Mucosa of rectum (tissue), 2 donors: ENCODE measurements around the gene EVI5.
"Not testable (repeated sequence)": the region's sequence is repeated elsewhere in the genome, so short reads cannot be mapped to it uniquely, and the experiment has no call there.

Experiments
- H3K27ac ChIP-seq, 2 donors: one replicate each; pipeline ENCODE4 v1.7.0; 2013; ENCODE audit warnings: inconsistent platforms in 2 of 2, low read depth in 2 of 2, low read length in 2 of 2
- H3K27me3 ChIP-seq, 2 donors: one replicate each; pipeline ENCODE4 v1.7.0; 2013; ENCODE audit warnings: low read length in 2 of 2; ENCODE audit not compliant: control insufficient read depth in 2 of 2, insufficient read depth in 2 of 2
- H3K36me3 ChIP-seq, 2 donors: one replicate each; pipeline ENCODE4 v1.7.0; 2013; ENCODE audit warnings: low read length in 2 of 2; ENCODE audit not compliant: control insufficient read depth in 2 of 2, insufficient read depth in 2 of 2
- H3K4me1 ChIP-seq, 2 donors: one replicate each; pipeline ENCODE4 v1.7.0; 2013; ENCODE audit warnings: low read length in 2 of 2, mild to moderate bottlenecking in 1 of 2; ENCODE audit not compliant: control insufficient read depth in 2 of 2, insufficient read depth in 2 of 2
- H3K4me3 ChIP-seq, 2 donors: one replicate each; pipeline ENCODE4 v1.7.0; 2013; ENCODE audit warnings: low read length in 2 of 2
- H3K9ac ChIP-seq, 2 donors: one replicate each; pipeline ENCODE4 v1.7.0; 2013; ENCODE audit warnings: low read length in 2 of 2, low read depth in 1 of 2, mild to moderate bottlenecking in 1 of 2
- H3K9me3 ChIP-seq, 2 donors: one replicate each; pipeline ENCODE4 v1.7.0; 2013; ENCODE audit warnings: low read length in 2 of 2; ENCODE audit not compliant: control insufficient read depth in 2 of 2
- donor health status: healthy.
- donor health status: Normal muscosa, but diverticular disease.

The EVI5 gene

DNA sequence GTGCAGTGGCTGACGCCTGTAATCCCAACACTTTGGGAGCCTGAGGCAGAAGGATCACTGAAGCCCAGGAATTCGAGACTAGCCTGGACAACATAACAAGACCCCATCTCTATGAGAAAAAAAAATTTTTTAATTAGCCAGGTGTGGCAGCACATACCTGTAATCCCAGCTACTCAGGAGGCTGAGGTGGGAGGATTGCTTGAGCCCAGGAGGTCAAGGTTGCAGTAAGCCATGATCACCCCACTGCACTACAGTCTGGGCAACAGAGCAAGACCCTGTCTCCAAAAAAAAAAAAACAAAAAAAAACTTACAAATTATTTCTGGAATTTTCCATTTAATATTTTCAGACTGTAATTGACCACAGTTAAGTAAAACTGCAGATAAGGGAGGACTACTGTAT lies 11.2 kb downstream of the EVI5 start:
- not testable (repeated sequence) for H3K27me3 ChIP-seq, H3K9ac ChIP-seq, H3K4me1 ChIP-seq, H3K27ac ChIP-seq, H3K9me3 ChIP-seq, H3K4me3 ChIP-seq, H3K36me3 ChIP-seq

- Histone ChIP-seq H3K4me3 (no peak overlapping the region), H3K9ac (no peak overlapping the region), H3K9me3 (no peaks in the 10 kb centered on the region), H3K27ac (no peak overlapping the region), H3K36me3 (no peaks in the 10 kb centered on the region), H3K4me1 (no peaks in the 10 kb centered on the region), H3K27me3 (no peaks in the 10 kb centered on the region)
Observed at GRCh38 chr1:92769856-92770255, 15.1 kb downstream of the EVI5 start.

DNA sequence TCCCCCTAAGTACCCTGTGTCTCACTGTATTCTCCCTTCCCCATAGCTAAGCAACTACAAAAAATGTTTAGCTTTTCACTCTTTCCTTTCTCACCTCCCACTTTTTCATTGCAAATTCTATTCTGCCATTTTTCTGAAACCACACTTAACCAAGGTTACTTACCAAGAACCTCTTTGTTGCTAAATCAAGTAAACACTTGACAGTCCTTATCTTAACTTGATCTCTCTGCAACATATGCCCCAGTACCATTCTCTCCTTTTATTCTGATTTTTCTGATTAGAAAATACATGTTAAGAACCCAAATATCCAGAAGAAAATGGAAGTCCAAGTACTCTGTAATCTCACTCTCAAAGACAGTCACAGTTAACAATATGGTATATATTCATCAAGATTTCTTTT lies 16.0 kb downstream of the EVI5 start:
- Histone ChIP-seq H3K4me1 (no peaks in the 10 kb centered on the region), H3K27ac (no peak overlapping the region), H3K27me3 (no peaks in the 10 kb centered on the region), H3K9ac (no peak overlapping the region), H3K4me3 (no peak overlapping the region), H3K9me3 (no peaks in the 10 kb centered on the region), H3K36me3 (no peaks in the 10 kb centered on the region)

DNA sequence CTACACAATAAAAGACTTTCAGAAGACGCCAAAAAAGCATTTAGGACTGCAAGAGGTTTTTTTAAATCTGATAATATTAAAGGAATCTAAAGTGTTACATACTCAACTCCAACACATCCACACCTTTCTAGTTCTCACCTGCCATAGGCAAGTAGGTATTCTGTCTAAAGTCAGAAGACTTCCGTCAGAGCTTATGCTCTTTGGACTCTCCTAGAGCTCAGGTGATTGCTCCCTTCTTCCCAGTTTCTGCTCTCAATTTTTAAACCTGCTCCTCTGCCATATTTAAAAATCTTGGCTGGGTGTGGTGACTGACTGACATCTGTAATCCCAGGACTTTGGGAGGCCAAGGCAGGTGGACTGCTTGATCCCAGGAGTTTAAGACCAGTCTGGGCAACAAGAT lies 16.6 kb downstream of the EVI5 start:
- H3K4me1 ChIP-seq: no peaks in the 10 kb centered on the region
- no peaks in the 10 kb centered on the region for H3K36me3 ChIP-seq
- no peak overlapping the region for H3K4me3 ChIP-seq
- no peak overlapping the region for H3K9ac ChIP-seq
- no peaks in the 10 kb centered on the region for H3K27me3 ChIP-seq
- H3K9me3 ChIP-seq: no peaks in the 10 kb centered on the region
- no peak overlapping the region for H3K27ac ChIP-seq

DNA sequence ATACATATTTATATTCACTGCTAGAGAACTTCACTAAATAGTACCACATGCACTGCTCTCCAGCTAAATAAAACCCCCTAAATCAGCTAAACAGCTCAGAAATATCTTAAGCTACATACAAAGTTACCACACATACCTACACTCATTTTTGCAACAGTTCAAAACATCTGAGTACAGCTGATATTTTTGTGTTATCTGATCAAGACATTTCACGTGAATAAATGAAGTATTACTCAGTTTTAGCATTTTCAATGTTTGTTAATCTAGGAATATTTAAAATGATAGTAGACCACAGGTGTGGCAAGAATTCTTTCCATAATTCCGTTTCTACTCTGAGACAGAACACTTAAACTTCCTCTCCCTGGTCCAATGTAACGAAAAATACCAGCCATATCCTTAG lies 20.8 kb downstream of the EVI5 start:
- Histone ChIP-seq H3K27me3 (no peaks in the 10 kb centered on the region), H3K9ac (no peak overlapping the region), H3K9me3 (no peaks in the 10 kb centered on the region), H3K4me3 (no peak overlapping the region), H3K4me1 (no peaks in the 10 kb centered on the region), H3K27ac (no peak overlapping the region), H3K36me3 (no peaks in the 10 kb centered on the region)

DNA sequence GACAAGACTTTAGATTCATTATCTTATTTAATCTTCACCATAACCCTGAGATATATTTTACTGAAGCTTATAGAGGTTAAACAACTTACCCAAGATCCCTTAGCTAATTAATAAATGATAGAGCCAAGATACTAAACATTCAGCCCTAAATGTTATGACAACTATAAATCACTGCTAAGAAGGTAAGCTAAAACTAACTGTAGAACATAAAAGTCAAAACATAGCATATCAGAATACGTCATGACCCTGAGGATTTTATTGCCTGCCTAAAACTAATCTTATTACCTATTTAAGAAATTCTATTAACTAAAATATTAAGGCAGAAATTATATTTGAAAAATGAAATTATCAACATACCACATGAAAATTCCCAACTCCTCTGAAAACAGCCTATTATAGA lies 22.6 kb downstream of the EVI5 start:
- H3K4me3 ChIP-seq: no peak overlapping the region

DNA sequence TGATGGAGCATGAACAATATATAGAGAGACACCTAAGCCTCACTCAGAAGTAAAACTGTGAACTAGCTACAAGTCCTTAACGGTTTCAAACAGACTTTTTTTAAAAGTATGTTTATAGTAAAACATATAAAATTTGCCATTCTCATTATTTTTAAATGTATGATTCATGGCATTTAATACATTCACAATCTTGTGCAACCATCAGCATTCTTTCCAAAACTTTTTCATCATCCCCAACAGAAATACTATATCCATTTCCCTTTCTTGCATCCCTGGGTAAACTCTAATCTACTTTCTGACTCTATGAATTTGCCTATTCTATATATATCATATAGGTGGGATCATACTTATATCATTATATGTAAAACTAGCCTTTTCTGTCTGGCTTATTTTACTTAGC lies 25.5 kb downstream of the EVI5 start:
- no peak overlapping the region for H3K4me3 ChIP-seq
- H3K9me3 ChIP-seq: no peaks in the 10 kb centered on the region
- H3K27me3 ChIP-seq: no peaks in the 10 kb centered on the region
- H3K27ac ChIP-seq: no peak overlapping the region
- no peaks in the 10 kb centered on the region for H3K4me1 ChIP-seq
- no peak overlapping the region for H3K9ac ChIP-seq
- peaks cover 0 to 10% of the 10 kb centered on the region in 2 donors for H3K36me3 ChIP-seq

More for the DNA sequence above, 22.6 kb downstream of the EVI5 start:
- no peak overlapping the region for H3K9ac ChIP-seq
- H3K27ac ChIP-seq: no peak overlapping the region
- H3K36me3 ChIP-seq: no peaks in the 10 kb centered on the region
- no peaks in the 10 kb centered on the region for H3K4me1 ChIP-seq
- no peaks in the 10 kb centered on the region for H3K27me3 ChIP-seq
- H3K9me3 ChIP-seq: no peaks in the 10 kb centered on the region

GRCh38 chr1:92756537-92756936 lies 28.4 kb downstream of the EVI5 start:
- H3K36me3 ChIP-seq: peaks cover 0 to 10% of the 10 kb centered on the region in 2 donors
- H3K27ac ChIP-seq: no peak overlapping the region
- H3K4me1 ChIP-seq: no peaks in the 10 kb centered on the region
- no peak overlapping the region for H3K4me3 ChIP-seq
- H3K9me3 ChIP-seq: no peaks in the 10 kb centered on the region
- no peaks in the 10 kb centered on the region for H3K27me3 ChIP-seq
- H3K9ac ChIP-seq: no peak overlapping the region

DNA sequence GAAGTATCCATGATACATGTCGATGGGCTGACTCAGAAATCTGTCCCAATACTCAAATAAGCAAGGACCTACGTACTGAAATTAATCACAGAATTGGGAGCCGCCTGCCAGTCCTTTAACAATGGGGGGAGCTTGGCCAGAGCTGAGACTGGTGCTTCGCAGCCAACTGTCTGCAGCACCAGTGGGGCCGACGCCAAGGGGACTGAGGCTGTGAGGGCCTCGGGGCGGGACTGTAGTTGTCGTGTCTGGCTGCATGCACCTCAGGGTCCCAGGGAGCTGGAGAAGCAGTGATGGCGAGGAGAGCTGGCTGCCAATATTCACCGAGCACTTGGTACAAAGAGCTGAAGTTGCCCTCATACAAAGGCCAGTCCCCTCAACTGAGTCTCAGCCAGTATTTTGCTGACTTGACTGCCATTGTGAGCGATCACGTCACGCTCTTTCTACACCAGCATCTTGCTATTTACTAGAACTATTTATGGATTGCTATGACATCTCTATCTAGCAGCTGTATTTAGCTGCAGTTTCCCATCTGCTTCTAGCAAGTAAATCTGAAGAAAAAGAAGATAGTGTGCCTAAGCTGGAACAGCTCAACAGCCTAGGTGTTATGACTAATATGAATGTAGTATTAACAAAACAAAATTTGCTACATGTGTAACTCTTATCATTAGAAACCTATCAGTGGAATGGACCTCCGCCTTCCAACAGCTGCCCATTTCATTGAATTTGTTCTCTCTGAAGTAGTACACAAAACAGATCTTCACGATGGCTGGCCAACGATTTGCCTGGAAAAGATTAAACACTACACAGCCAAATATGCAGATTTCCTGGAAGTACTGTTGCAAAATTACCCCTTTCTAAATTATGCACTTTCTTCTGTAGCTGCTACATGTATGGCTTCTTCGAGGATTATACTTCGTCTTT lies 29.1 kb downstream of the EVI5 start:
- no peaks in the 10 kb centered on the region for H3K9me3 ChIP-seq
- H3K4me1 ChIP-seq: no peaks in the 10 kb centered on the region
- peaks cover 0 to 10% of the 10 kb centered on the region in 2 donors for H3K36me3 ChIP-seq
- no peak overlapping the region for H3K9ac ChIP-seq
- no peaks in the 10 kb centered on the region for H3K27me3 ChIP-seq
- no peak overlapping the region for H3K27ac ChIP-seq
- H3K4me3 ChIP-seq: no peak overlapping the region

DNA sequence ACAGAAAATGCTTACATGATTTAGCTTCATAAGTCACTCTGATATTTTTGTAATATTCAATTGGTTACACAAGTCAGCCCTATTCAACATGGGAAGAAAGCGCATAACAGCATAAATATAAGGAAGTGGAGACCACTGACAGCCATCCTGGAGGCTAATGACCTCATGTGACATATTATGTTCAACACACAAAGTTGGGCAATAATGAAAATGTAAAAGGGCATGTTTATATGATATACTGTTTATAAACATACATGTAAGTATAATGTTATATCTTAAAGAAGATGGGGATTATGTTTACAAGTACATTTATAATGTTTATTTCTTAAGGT lies 30.2 kb downstream of the EVI5 start:
- Histone ChIP-seq H3K4me1 (no peaks in the 10 kb centered on the region), H3K27me3 (no peaks in the 10 kb centered on the region), H3K9me3 (no peaks in the 10 kb centered on the region), H3K36me3 (peaks cover 0 to 10% of the 10 kb centered on the region in 2 donors), H3K9ac (no peak overlapping the region), H3K27ac (no peak overlapping the region), H3K4me3 (no peak overlapping the region)
